Measurements from ENCODE around the gene NMBR. TPM values are rescaled to one million over a fixed set of nuclear protein-coding genes. Genes with fewer than 3 reads are reported as not detected.

The NMBR gene
- total and polyA plus RNA-seq, 2 donors (not counting 1 experiment from before 2014, with no cell fraction given) = 0.09 TPM; not detected in 1

DNA sequence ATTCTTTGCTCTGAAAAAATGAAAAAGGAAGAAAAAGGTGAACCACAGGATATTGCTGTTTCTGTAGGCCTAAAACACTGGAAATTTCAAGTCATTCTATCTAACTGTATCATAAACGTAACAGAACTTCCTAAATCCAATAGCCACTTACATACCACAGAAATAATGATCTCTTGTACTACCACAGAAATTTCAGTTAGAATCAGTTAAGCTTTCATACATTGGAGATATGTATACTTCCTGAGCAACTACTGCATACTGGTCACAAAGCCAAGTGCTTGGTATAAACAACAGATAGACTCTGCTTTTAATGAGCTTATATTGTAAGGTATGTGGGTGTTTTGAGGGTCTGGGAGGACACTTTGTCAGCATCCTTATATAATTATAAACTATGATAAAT is 38.7 kb upstream of the NMBR start:
- H3K36me3 ChIP-seq (replicated peaks in 1 of 2; ENCODE audit: control extremely low read depth in 1 of 2, control insufficient read depth in 1 of 2, extremely low read depth in 1 of 2, insufficient read depth in 2 of 2, low read length in 1 of 2) = peaks cover 0 to 7% of the 10 kb centered on the region in 2 experiments
- H3K4me1 ChIP-seq (ENCODE audit: control insufficient read depth in 2 of 2, insufficient read depth in 2 of 2, low read length in 2 of 2) = no peaks in the 10 kb centered on the region

DNA sequence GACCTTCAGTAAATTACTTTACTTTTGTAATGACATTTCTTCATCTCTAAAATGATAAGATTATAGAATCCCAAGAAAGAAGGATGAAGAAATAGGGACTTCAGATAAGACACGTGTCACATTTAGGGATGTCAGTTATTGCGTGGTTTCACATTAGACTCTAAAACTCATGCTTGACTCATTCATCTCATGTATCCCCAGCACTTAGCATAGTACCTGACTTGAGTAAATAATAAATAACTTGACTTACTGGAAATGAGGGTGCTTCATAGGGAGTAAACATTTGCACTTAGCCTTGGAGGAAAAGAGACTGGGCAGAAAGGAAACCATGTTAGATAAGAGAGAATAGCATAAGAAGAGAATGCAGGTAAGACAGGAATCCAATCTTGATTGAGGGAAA is 37.4 kb upstream of the NMBR start:
- WGBS (ENCODE audit: insufficient coverage) = no CpG with 5 or more reads among the region's 2 CpGs
- TF ChIP-seq, protein P1, sequence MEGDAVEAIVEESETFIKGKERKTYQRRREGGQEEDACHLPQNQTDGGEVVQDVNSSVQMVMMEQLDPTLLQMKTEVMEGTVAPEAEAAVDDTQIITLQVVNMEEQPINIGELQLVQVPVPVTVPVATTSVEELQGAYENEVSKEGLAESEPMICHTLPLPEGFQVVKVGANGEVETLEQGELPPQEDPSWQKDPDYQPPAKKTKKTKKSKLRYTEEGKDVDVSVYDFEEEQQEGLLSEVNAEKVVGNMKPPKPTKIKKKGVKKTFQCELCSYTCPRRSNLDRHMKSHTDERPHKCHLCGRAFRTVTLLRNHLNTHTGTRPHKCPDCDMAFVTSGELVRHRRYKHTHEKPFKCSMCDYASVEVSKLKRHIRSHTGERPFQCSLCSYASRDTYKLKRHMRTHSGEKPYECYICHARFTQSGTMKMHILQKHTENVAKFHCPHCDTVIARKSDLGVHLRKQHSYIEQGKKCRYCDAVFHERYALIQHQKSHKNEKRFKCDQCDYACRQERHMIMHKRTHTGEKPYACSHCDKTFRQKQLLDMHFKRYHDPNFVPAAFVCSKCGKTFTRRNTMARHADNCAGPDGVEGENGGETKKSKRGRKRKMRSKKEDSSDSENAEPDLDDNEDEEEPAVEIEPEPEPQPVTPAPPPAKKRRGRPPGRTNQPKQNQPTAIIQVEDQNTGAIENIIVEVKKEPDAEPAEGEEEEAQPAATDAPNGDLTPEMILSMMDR (IDR thresholded peaks at IDR 0.05) = no peak
- no peak for TF ChIP-seq EZH2 (IDR thresholded peaks at IDR 0.05; ENCODE audit: borderline replicate concordance, insufficient read depth, low read depth, low read length, poor library complexity, severe bottlenecking)
- Histone ChIP-seq H4K20me1 (ENCODE audit: control insufficient read depth, insufficient read depth, low read length, poor library complexity, severe bottlenecking) (no peaks in the 10 kb centered on the region), H2AFZ (ENCODE audit: insufficient read depth, low read depth, low read length, poor library complexity, severe bottlenecking) (no peak overlapping the region), H3K9ac (ENCODE audit: low read length) (no peak overlapping the region), H3K79me2 (ENCODE audit: control insufficient read depth, insufficient read depth, low read length) (no peaks in the 10 kb centered on the region), H3K4me2 (replicated peaks; ENCODE audit: low read depth, low read length, poor library complexity, severe bottlenecking) (no peak overlapping the region), H3K27ac (ENCODE audit: low read length in 2 of 2) (no peak overlapping the region), H3K27me3 (replicated peaks in 1 of 4; ENCODE audit: control extremely low read depth in 1 of 4, control insufficient read depth in 3 of 4, insufficient read depth in 4 of 4, low read length in 3 of 4) (no peaks in the 10 kb centered on the region), H3K4me1 (ENCODE audit: control insufficient read depth in 2 of 2, insufficient read depth in 2 of 2, low read length in 2 of 2) (no peaks in the 10 kb centered on the region), H3K4me3 (ENCODE audit: control extremely low read depth in 1 of 5, extremely low read depth in 1 of 5, insufficient read depth in 1 of 5, low read depth in 2 of 5, low read length in 4 of 5) (no peak overlapping the region), H3K9me3 (ENCODE audit: control extremely low read depth in 1 of 3, control insufficient read depth in 2 of 3, insufficient read depth in 1 of 3, low read length in 2 of 3) (peaks cover 0 to under 1% (median 0%) of the 10 kb centered on the region in 3 donors), H3K36me3 (replicated peaks in 1 of 2; ENCODE audit: control extremely low read depth in 1 of 2, control insufficient read depth in 1 of 2, extremely low read depth in 1 of 2, insufficient read depth in 2 of 2, low read length in 1 of 2) (peaks cover 0 to 6% of the 10 kb centered on the region in 2 experiments)
- CTCF ChIA-PET = no interaction called here
- Mint-ChIP-seq H3K9me3 (ENCODE audit: insufficient read depth) (no peaks in the 10 kb centered on the region), H3K27ac (no peak overlapping the region), H3K4me3 (no peak overlapping the region), H3K27me3 (no peaks in the 10 kb centered on the region), H3K4me1 (peaks cover 8% of the 10 kb centered on the region)
- POLR2A ChIA-PET = no interaction called here
- no peak for ATAC-seq (ENCODE audit: low read depth)
- intact Hi-C loops (cut with micrococcal nuclease) = no loop called here
- no peak for DNase-seq

More for the DNA sequence above, 38.7 kb upstream of the NMBR start:
- Mint-ChIP-seq H3K4me1 (peaks cover 8% of the 10 kb centered on the region), H3K9me3 (ENCODE audit: insufficient read depth) (no peaks in the 10 kb centered on the region), H3K27me3 (no peaks in the 10 kb centered on the region), H3K4me3 (no peak overlapping the region), H3K27ac (no peak overlapping the region)
- intact Hi-C loops (cut with micrococcal nuclease) = no loop called here
- Histone ChIP-seq H3K9me3 (ENCODE audit: control extremely low read depth in 1 of 3, control insufficient read depth in 2 of 3, insufficient read depth in 1 of 3, low read length in 2 of 3) (no peaks in the 10 kb centered on the region), H3K27ac (ENCODE audit: low read length in 2 of 2) (no peak overlapping the region), H3K27me3 (replicated peaks in 1 of 4; ENCODE audit: control extremely low read depth in 1 of 4, control insufficient read depth in 3 of 4, insufficient read depth in 4 of 4, low read length in 3 of 4) (no peaks in the 10 kb centered on the region), H4K20me1 (ENCODE audit: control insufficient read depth, insufficient read depth, low read length, poor library complexity, severe bottlenecking) (no peaks in the 10 kb centered on the region), H3K4me2 (replicated peaks; ENCODE audit: low read depth, low read length, poor library complexity, severe bottlenecking) (no peak overlapping the region), H3K79me2 (ENCODE audit: control insufficient read depth, insufficient read depth, low read length) (no peaks in the 10 kb centered on the region), H2AFZ (ENCODE audit: insufficient read depth, low read depth, low read length, poor library complexity, severe bottlenecking) (no peak overlapping the region), H3K9ac (ENCODE audit: low read length) (no peak overlapping the region), H3K4me3 (ENCODE audit: control extremely low read depth in 1 of 5, extremely low read depth in 1 of 5, insufficient read depth in 1 of 5, low read depth in 2 of 5, low read length in 4 of 5) (no peak overlapping the region)
- WGBS (ENCODE audit: insufficient coverage) = no CpG with 5 or more reads among the region's 1 CpG
- DNase-seq (no peak), ATAC-seq (ENCODE audit: low read depth) (no peak)
- CTCF ChIA-PET = interaction anchor here (1.3 kb wide), 1 partner anchor 39 kb away, joined by 4 read pairs; the partner anchor contains the start of genes NMBR and VTA1
- TF ChIP-seq, protein P1 (IDR thresholded peaks at IDR 0.05) = no peak
- no peak for TF ChIP-seq EZH2 (IDR thresholded peaks at IDR 0.05; ENCODE audit: borderline replicate concordance, insufficient read depth, low read depth, low read length, poor library complexity, severe bottlenecking)
- POLR2A ChIA-PET = no interaction called here
